H54 (cell line): ENCODE results near the gene STKLD1.
"Not testable (repeated sequence)": the region's sequence is repeated elsewhere in the genome, so short reads cannot be mapped to it uniquely, and the experiment has no call there.

Experiments
- DNase-seq: peaks from one replicate; pipeline ENCODE4 v3.0.0; 2011; ENCODE audit warnings: low spot score, mixed read lengths; ENCODE audit not compliant: insufficient read length
- FAIRE-seq: peaks from 3 replicates; lab custom pipeline; 2011; peaks lifted over from hg19 to GRCh38; lab: Jason Lieb, UNC
- POLR2A ChIP-seq: IDR thresholded peaks from 2 replicates; pipeline ENCODE4 v1.6.1; 2011; ENCODE audit warnings: low read depth, mild to moderate bottlenecking, low read length

The STKLD1 gene

GRCh38 chr9:133362359-133363044 lies 13.7 kb upstream of the STKLD1 start:
- DNase-seq (no peak), FAIRE-seq (no peak)
- TF ChIP-seq POLR2A = no peak

- DNase-seq (no peak), FAIRE-seq (no peak)
- no peak for TF ChIP-seq POLR2A
Measured at GRCh38 chr9:133366435-133366834, 9.7 kb upstream of the STKLD1 start.

GRCh38 chr9:133367221-133367620 lies 8.9 kb upstream of the STKLD1 start:
- DNase-seq (no peak), FAIRE-seq (no peak)
- no peak for TF ChIP-seq POLR2A

GRCh38 chr9:133367778-133368177 lies 8.4 kb upstream of the STKLD1 start:
- FAIRE-seq (no peak), DNase-seq (no peak)
- TF ChIP-seq POLR2A = no peak

GRCh38 chr9:133368249-133368881 lies 7.8 kb upstream of the STKLD1 start:
- DNase-seq (no peak), FAIRE-seq (no peak)
- no peak for TF ChIP-seq POLR2A

GRCh38 chr9:133369422-133369821 lies 6.7 kb upstream of the STKLD1 start:
- DNase-seq (no peak), FAIRE-seq (no peak)
- no peak for TF ChIP-seq POLR2A

- FAIRE-seq (no peak), DNase-seq (no peak)
- no peak for TF ChIP-seq POLR2A
Measured at GRCh38 chr9:133369933-133370332, 6.2 kb upstream of the STKLD1 start.

- no peak for TF ChIP-seq POLR2A
- no peak for FAIRE-seq
- no peak for DNase-seq
Measured at GRCh38 chr9:133370685-133371084, 5.5 kb upstream of the STKLD1 start.

GRCh38 chr9:133371261-133371711 lies 4.9 kb upstream of the STKLD1 start:
- no peak for TF ChIP-seq POLR2A
- no peak for DNase-seq
- FAIRE-seq = no peak

- no peak for DNase-seq
- FAIRE-seq = no peak
- no peak for TF ChIP-seq POLR2A
Measured at GRCh38 chr9:133372144-133372543, 4.0 kb upstream of the STKLD1 start.

- no peak for FAIRE-seq
- no peak for TF ChIP-seq POLR2A
- no peak for DNase-seq
Measured at GRCh38 chr9:133374612-133375115, 1.5 kb upstream of the STKLD1 start.

- DNase-seq (no peak), FAIRE-seq (no peak)
- TF ChIP-seq POLR2A = no peak
Measured at GRCh38 chr9:133375116-133375723, 946 bp upstream of the STKLD1 start.

- FAIRE-seq, DNase-seq: not testable (repeated sequence)
Measured at GRCh38 chr9:133377280-133377679, 1.1 kb downstream of the STKLD1 start.

- DNase-seq (no peak), FAIRE-seq (no peak)
- no peak for TF ChIP-seq POLR2A
Measured at GRCh38 chr9:133377721-133378216, 1.6 kb downstream of the STKLD1 start.
